DOHH2 (cell line): ENCODE data around the gene IRF2BPL.

Source experiments
- H3F3A ChIP-seq: fragments of 200-600 bp; sonication (generic), shearing (Covaris generic); 2 replicates; pipeline ENCODE4 v1.6.0; 2016; ENCODE audit warnings: antibody characterized with exemption, mild to moderate bottlenecking; ENCODE audit not compliant: control insufficient read depth, insufficient read depth
- H3K27ac ChIP-seq: fragments of 200-600 bp; sonication (generic); 2 replicates; pipeline ENCODE4 v1.5.1; 2014; ENCODE audit warnings: low read depth, mild to moderate bottlenecking, low read length, moderate library complexity
- H3K27me3 ChIP-seq: fragments of 200-600 bp; sonication (generic); 2 replicates; pipeline ENCODE4 v1.6.1; 2014; ENCODE audit warnings: mild to moderate bottlenecking, low read length, mixed read lengths; ENCODE audit not compliant: control insufficient read depth
- H3K36me3 ChIP-seq: fragments of 200-600 bp; sonication (generic); 2 replicates; pipeline ENCODE4 v1.6.1; 2014; ENCODE audit warnings: mild to moderate bottlenecking, low read length, moderate library complexity, mixed read lengths; ENCODE audit not compliant: control insufficient read depth
- H3K4me1 ChIP-seq: fragments of 200-600 bp; sonication (generic); 2 replicates; pipeline ENCODE4 v1.6.1; 2014; ENCODE audit warnings: mild to moderate bottlenecking, low read length, mixed read lengths; ENCODE audit not compliant: control insufficient read depth
- H3K4me2 ChIP-seq: fragments of 200-600 bp; sonication (generic); 2 replicates; pipeline ENCODE4 v1.6.0; 2014; ENCODE audit warnings: mild to moderate bottlenecking, low read length, moderate library complexity
- H3K4me3 ChIP-seq: fragments of 200-600 bp; sonication (generic); 2 replicates; pipeline ENCODE4 v1.5.1; 2014; ENCODE audit warnings: mild to moderate bottlenecking, low read length, mixed read lengths
- H3K79me2 ChIP-seq: fragments of 200-600 bp; sonication (generic); 2 replicates; pipeline ENCODE4 v1.6.1; 2014; ENCODE audit warnings: mild to moderate bottlenecking, low read length, mixed read lengths; ENCODE audit not compliant: control insufficient read depth
- H3K9me2 ChIP-seq: fragments of 200-600 bp; sonication (generic); replicated peaks from 2 replicates; pipeline ENCODE4 v1.6.1; 2014; ENCODE audit warnings: mild to moderate bottlenecking, low read length, mixed read lengths; ENCODE audit not compliant: control insufficient read depth
- H3K9me3 ChIP-seq: fragments of 200-600 bp; sonication (generic); 2 replicates; pipeline ENCODE4 v1.6.1; 2014; ENCODE audit warnings: antibody characterized with exemption, low read length, mixed read lengths; ENCODE audit not compliant: control insufficient read depth, insufficient read depth
- H4K20me1 ChIP-seq: fragments of 200-600 bp; sonication (generic); 2 replicates; pipeline ENCODE4 v1.6.0; 2014; ENCODE audit warnings: low read depth, mild to moderate bottlenecking, antibody characterized with exemption, low read length, moderate library complexity; ENCODE audit not compliant: control insufficient read depth, insufficient read depth
- CTCF ChIP-seq: fragments of 200-600 bp; sonication (generic); IDR thresholded peaks from one replicate; pipeline ENCODE4 v1.5.1; 2014; ENCODE audit warnings: antibody characterized with exemption, mild to moderate bottlenecking, low read depth, low read length; ENCODE audit not compliant: poor library complexity, severe bottlenecking
- EZH2phosphoT487 ChIP-seq: fragments of 200-600 bp; sonication (generic); IDR thresholded peaks from 2 replicates; pipeline ENCODE4 v1.6.1; 2017; ENCODE audit warnings: borderline replicate concordance, mild to moderate bottlenecking, antibody characterized with exemption, low read length, moderate library complexity, mixed read lengths

The IRF2BPL gene

GRCh38 chr14:77009014-77009413 lies 19.5 kb downstream of the IRF2BPL start:
- Histone ChIP-seq H4K20me1 (no peaks in the 10 kb centered on the region), H3K27ac (no peak overlapping the region), H3K27me3 (peaks cover 42% of the 10 kb centered on the region), H3K4me3 (no peak overlapping the region), H3K36me3 (no peaks in the 10 kb centered on the region), H3K79me2 (no peaks in the 10 kb centered on the region), H3K4me1 (peaks cover 4% of the 10 kb centered on the region), H3K9me2 (no peaks in the 10 kb centered on the region), H3K9me3 (no peaks in the 10 kb centered on the region), H3K4me2 (no peak overlapping the region), H3F3A (no peaks in the 10 kb centered on the region)
- TF ChIP-seq EZH2phosphoT487 = no peak
- TF ChIP-seq CTCF = no peak

- H3F3A ChIP-seq = no peaks in the 10 kb centered on the region
- H3K9me2 ChIP-seq = no peaks in the 10 kb centered on the region
- H3K4me1 ChIP-seq = peaks cover 4% of the 10 kb centered on the region
- H4K20me1 ChIP-seq = no peaks in the 10 kb centered on the region
- H3K4me2 ChIP-seq = no peak overlapping the region
- H3K4me3 ChIP-seq = no peak overlapping the region
- no peak for TF ChIP-seq CTCF
- TF ChIP-seq EZH2phosphoT487 = no peak
- no peak overlapping the region for H3K27ac ChIP-seq
- peaks cover 42% of the 10 kb centered on the region for H3K27me3 ChIP-seq
- no peaks in the 10 kb centered on the region for H3K36me3 ChIP-seq
- no peaks in the 10 kb centered on the region for H3K9me3 ChIP-seq
- no peaks in the 10 kb centered on the region for H3K79me2 ChIP-seq
Observed at GRCh38 chr14:77008541-77008940, 20.0 kb downstream of the IRF2BPL start.

- no peaks in the 10 kb centered on the region for H3K9me3 ChIP-seq
- no peak for TF ChIP-seq EZH2phosphoT487
- no peak for TF ChIP-seq CTCF
- H3K36me3 ChIP-seq = no peaks in the 10 kb centered on the region
- no peaks in the 10 kb centered on the region for H3F3A ChIP-seq
- no peaks in the 10 kb centered on the region for H3K9me2 ChIP-seq
- H3K79me2 ChIP-seq = no peaks in the 10 kb centered on the region
- no peak overlapping the region for H3K4me2 ChIP-seq
- no peaks in the 10 kb centered on the region for H4K20me1 ChIP-seq
- peaks cover 42% of the 10 kb centered on the region for H3K27me3 ChIP-seq
- no peak overlapping the region for H3K27ac ChIP-seq
- H3K4me3 ChIP-seq = no peak overlapping the region
- peaks cover 4% of the 10 kb centered on the region for H3K4me1 ChIP-seq
Observed at GRCh38 chr14:77007975-77008421, 20.5 kb downstream of the IRF2BPL start.
